ENCODE data around the gene OSBP2. TPM values are rescaled to one million over a fixed set of nuclear protein-coding genes. Genes with fewer than 3 reads are reported as not detected.

The OSBP2 gene
- total RNA-seq, 4 donors from 2014 or later = 3.7 to 8.7 (median 4.7) TPM

DNA sequence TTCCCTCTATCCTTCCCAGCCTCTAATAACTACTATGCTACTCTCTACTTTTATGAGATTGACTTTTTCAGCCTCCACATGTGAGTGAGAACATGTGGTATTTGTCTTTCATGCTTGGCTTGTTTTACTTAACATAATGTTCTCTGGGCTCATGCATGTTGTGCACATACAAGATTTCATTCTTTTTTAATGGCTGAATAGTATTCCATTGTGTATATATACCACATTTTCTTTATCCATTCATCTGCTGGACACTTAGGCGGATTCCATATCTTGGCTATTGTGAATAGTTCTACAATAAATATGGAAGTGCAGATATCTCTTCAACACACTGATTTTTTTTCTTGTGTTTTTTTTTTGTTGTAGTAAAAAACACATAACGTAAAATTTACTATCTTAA is 19.4 kb downstream of the OSBP2 start:
- Histone ChIP-seq H3K36me3 (no peaks in the 10 kb centered on the region), H3K9me3 (no peaks in the 10 kb centered on the region), H3K4me3 (no peak overlapping the region), H3K27ac (no peak overlapping the region), H3K4me1 (no peaks in the 10 kb centered on the region), H3K27me3 (no peaks in the 10 kb centered on the region)
- DNase-seq = no peak
- no peak for TF ChIP-seq POLR2A (IDR thresholded peaks at IDR 0.05)
- TF ChIP-seq, protein P1, sequence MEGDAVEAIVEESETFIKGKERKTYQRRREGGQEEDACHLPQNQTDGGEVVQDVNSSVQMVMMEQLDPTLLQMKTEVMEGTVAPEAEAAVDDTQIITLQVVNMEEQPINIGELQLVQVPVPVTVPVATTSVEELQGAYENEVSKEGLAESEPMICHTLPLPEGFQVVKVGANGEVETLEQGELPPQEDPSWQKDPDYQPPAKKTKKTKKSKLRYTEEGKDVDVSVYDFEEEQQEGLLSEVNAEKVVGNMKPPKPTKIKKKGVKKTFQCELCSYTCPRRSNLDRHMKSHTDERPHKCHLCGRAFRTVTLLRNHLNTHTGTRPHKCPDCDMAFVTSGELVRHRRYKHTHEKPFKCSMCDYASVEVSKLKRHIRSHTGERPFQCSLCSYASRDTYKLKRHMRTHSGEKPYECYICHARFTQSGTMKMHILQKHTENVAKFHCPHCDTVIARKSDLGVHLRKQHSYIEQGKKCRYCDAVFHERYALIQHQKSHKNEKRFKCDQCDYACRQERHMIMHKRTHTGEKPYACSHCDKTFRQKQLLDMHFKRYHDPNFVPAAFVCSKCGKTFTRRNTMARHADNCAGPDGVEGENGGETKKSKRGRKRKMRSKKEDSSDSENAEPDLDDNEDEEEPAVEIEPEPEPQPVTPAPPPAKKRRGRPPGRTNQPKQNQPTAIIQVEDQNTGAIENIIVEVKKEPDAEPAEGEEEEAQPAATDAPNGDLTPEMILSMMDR (IDR thresholded peaks at IDR 0.05) = no peak

DNA sequence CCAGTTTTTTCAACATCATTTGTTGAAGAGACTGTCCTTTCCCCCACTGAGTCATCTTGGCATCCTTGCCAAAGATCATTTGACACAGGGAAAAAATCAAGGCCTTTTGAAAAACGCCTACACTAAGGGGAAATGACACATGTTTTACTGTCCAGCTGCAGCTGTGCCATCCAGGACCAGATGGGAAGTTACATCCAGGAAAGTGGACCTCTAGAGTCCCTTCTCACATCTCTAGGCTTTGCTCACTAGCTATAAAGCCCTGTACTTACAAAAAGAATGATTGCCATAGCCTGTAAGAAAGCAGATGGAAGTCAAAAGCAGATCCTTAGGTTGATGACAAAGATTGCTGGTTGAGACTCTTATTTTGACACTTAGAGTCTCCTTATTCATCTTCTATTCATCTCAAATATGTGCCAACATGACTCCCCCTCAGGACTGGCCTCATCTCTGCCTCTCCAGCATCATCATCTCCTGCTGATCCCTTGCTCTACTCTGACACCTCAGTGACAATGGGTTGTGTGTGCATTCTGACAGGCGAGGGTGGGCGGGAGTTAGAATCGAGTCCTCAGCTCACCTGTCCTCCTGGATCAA is 22.8 kb downstream of the OSBP2 start:
- no peak for TF ChIP-seq POLR2A (IDR thresholded peaks at IDR 0.05)
- TF ChIP-seq, protein P1 (IDR thresholded peaks at IDR 0.05) = no peak
- H3K27me3 ChIP-seq = no peaks in the 10 kb centered on the region
- no peak overlapping the region for H3K27ac ChIP-seq
- no peaks in the 10 kb centered on the region for H3K9me3 ChIP-seq
- DNase-seq = no peak
- no peaks in the 10 kb centered on the region for H3K4me1 ChIP-seq
- H3K4me3 ChIP-seq = no peak overlapping the region
- H3K36me3 ChIP-seq = no peaks in the 10 kb centered on the region

DNA sequence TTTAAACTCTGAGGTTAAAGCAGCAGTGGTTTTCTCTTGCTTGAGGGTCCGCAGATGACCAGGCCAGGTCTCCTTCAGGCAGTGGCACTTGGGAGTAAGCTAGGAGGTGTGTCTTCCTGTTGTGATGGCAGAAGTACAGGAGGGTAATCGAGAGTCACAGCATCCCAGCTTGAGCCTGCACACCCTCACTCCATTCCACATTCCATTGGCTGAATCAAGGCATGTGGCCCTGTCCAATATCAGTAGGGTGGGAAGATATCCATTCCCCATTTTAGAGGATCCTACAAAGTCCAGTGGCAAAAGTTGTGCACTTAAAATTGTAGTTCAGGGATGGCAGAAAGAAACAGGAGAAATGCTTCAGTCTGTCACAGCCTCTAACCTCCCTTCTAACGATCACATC is 23.3 kb downstream of the OSBP2 start:
- no peak for TF ChIP-seq POLR2A (IDR thresholded peaks at IDR 0.05)
- TF ChIP-seq, protein P1 (IDR thresholded peaks at IDR 0.05) = no peak
- no peak for DNase-seq
- Histone ChIP-seq H3K4me3 (no peak overlapping the region), H3K27ac (no peak overlapping the region), H3K4me1 (no peaks in the 10 kb centered on the region), H3K9me3 (no peaks in the 10 kb centered on the region), H3K36me3 (no peaks in the 10 kb centered on the region), H3K27me3 (no peaks in the 10 kb centered on the region)

DNA sequence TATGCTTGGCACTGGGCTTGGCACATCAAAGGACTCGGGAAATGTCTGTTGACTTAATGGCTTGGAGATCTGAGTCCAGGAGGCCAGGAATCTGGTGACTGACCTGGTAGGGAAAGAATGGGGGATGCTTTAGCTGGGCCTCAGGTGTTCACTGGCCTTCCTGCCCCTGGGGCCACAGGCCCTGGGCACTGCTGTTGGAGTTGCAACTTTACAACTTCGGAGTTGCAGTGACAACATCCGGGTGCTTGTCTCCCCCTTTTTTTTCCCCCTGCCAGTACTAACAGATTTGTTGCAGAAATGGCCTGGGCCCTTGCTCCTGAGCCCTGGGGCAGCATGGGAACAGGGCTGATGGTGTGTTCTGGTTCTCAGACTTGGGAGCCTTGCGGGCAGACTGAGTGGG is 23.8 kb downstream of the OSBP2 start:
- H3K4me3 ChIP-seq = no peak overlapping the region
- TF ChIP-seq POLR2A (IDR thresholded peaks at IDR 0.05) = no peak
- TF ChIP-seq, protein P1 (IDR thresholded peaks at IDR 0.05) = no peak
- H3K4me1 ChIP-seq = no peaks in the 10 kb centered on the region
- no peaks in the 10 kb centered on the region for H3K9me3 ChIP-seq
- no peak for DNase-seq
- H3K27me3 ChIP-seq = no peaks in the 10 kb centered on the region
- no peak overlapping the region for H3K27ac ChIP-seq
- no peaks in the 10 kb centered on the region for H3K36me3 ChIP-seq

DNA sequence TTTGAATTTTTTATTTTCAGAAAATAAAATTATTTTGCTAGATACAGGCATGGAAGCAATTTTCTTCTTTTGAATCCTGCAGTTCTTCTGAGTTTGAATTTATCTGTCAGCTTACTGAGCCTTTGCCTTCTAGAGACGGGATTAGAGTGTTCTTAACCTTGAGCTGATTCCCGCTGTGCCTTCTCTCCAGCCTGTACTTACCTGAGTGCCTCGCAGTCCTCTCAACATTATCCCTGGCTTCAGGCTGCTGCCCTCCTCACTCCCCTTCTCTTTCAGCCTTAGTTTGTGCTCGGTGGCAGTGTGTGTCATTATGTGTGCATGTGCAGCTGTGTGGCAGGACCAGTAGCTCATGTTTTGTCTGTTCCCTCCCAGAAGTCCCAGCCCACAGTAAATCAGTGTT is 24.3 kb downstream of the OSBP2 start:
- TF ChIP-seq, protein P1 (IDR thresholded peaks at IDR 0.05) = no peak
- TF ChIP-seq POLR2A (IDR thresholded peaks at IDR 0.05) = no peak
- H3K4me3 ChIP-seq = no peak overlapping the region
- no peak for DNase-seq
- no peaks in the 10 kb centered on the region for H3K27me3 ChIP-seq
- H3K9me3 ChIP-seq = no peaks in the 10 kb centered on the region
- no peaks in the 10 kb centered on the region for H3K36me3 ChIP-seq
- H3K27ac ChIP-seq = no peak overlapping the region
- H3K4me1 ChIP-seq = no peaks in the 10 kb centered on the region
